Esophagus squamous epithelium (tissue), 4 donors: ENCODE results near the gene EIF1B.
A peak's percentile ranks its signal among the peaks of the same experiment; 100 is the strongest.

Experiments
- POLR2A ChIP-seq, 4 donors: fragments of 450-650 bp; IDR thresholded peaks; one replicate each; pipeline ENCODE4 v1.6.1; 2017; ENCODE audit warnings: antibody characterized with exemption in 4 of 4, mild to moderate bottlenecking in 4 of 4, moderate library complexity in 3 of 4
- TF ChIP-seq, protein P1 (sequence below), 6 experiments: fragments of 450-650 bp in 4 of 6; fragments of 200-600 bp in 2 of 6; sonication (generic) in 2 of 6; IDR thresholded peaks; one replicate each; pipeline ENCODE4 v1.5.1; 2016 to 2019; ENCODE audit warnings: antibody characterized with exemption in 6 of 6, mild to moderate bottlenecking in 4 of 6, moderate library complexity in 4 of 6

DNA sequence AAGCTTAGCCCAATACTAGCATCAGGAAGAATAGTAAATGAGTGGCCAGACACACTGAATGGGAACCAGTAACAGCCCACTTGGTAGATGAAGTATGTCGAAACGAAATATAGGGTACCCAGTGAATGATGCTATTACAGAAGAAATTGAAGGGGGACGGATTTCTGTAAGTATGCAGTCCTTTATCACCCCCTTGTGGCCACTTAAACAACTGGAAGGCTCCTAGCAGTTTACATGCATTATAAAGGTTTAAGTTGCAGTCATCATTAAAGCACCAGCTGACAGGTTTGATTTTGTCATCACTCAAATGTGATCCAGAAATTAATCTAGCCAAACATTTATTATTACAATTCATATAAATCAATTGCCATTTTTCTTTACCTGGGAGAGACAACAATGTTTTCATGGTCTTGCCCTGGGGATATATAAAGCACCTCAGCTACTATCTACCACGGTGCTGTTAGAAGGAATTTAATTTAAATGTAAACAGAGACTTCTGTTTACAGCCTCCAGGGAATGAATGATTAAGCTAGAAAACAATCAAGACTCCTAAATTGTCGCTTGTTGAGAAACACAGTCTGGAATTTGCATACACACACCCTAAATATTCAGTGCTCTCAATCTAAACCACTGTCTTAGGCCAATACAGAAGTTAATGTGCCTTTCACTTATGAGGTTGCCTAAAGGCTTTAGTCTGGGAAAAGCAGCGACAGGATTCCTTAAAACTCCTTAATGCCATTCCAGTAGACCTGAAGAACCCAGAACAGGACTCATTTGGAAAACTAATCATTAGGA is 7.8 kb downstream of the EIF1B start:
- TF ChIP-seq, protein P1, sequence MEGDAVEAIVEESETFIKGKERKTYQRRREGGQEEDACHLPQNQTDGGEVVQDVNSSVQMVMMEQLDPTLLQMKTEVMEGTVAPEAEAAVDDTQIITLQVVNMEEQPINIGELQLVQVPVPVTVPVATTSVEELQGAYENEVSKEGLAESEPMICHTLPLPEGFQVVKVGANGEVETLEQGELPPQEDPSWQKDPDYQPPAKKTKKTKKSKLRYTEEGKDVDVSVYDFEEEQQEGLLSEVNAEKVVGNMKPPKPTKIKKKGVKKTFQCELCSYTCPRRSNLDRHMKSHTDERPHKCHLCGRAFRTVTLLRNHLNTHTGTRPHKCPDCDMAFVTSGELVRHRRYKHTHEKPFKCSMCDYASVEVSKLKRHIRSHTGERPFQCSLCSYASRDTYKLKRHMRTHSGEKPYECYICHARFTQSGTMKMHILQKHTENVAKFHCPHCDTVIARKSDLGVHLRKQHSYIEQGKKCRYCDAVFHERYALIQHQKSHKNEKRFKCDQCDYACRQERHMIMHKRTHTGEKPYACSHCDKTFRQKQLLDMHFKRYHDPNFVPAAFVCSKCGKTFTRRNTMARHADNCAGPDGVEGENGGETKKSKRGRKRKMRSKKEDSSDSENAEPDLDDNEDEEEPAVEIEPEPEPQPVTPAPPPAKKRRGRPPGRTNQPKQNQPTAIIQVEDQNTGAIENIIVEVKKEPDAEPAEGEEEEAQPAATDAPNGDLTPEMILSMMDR (IDR thresholded peaks at IDR 0.05) = peak; percentile 71 to 87 (median 78)
- no peak for TF ChIP-seq POLR2A (IDR thresholded peaks at IDR 0.05)
